Left lobe of liver (tissue), 2 donors: ENCODE data around the gene BAZ2B. TPM values are rescaled to one million over a fixed set of nuclear protein-coding genes. Genes with fewer than 3 reads are reported as not detected.

Source experiments
- ATAC-seq: fragments of 200-7000 bp; cut with Tn5 transposase; one replicate; pipeline ENCODE4 v1.9.1; 2020; ENCODE audit warnings: mild to moderate bottlenecking, moderate library complexity
- DNase-seq: peaks from one replicate; pipeline ENCODE4 v3.0.0-alpha.2; 2020; ENCODE audit warnings: low spot score
- total RNA-seq: library from RNA; stranded (reverse); gene quantifications from one replicate; pipeline ENCODE4 v1.2.1, GENCODE V29; 2021
- donor health status: DM: no; HTN: no; CAD: no; lungs with moderate emphysema.
- donor health status: DM: no; HTN: yes; CAD: no.

Gene BAZ2B
- total RNA-seq, 1 donor from 2014 or later, result 20.0 TPM

GRCh38 chr2:159617646-159618045 is 1.3 kb upstream of the BAZ2B start:
- ATAC-seq (peak; percentile 37), DNase-seq (peak; percentile 63)

GRCh38 chr2:159617100-159617499 is 752 bp upstream of the BAZ2B start:
- DNase-seq, result no peak
- no peak for ATAC-seq

- ATAC-seq, result peak; percentile 90
- DNase-seq, result peak; percentile 93
Observed at GRCh38 chr2:159615367-159616285, 722 bp downstream of the BAZ2B start.

- ATAC-seq (no peak), DNase-seq (no peak)
Observed at GRCh38 chr2:159614534-159615366, 1.6 kb downstream of the BAZ2B start.

- DNase-seq (no peak), ATAC-seq (no peak)
Observed at GRCh38 chr2:159613651-159614285, 2.6 kb downstream of the BAZ2B start.

- no peak for DNase-seq
- no peak for ATAC-seq
Observed at GRCh38 chr2:159613091-159613490, 3.3 kb downstream of the BAZ2B start.

GRCh38 chr2:159612255-159612901 is 4.0 kb downstream of the BAZ2B start:
- ATAC-seq (no peak), DNase-seq (no peak)

- peak; percentile 53 for ATAC-seq
- DNase-seq, result no peak
Observed at GRCh38 chr2:159609811-159610549, 6.4 kb downstream of the BAZ2B start.

GRCh38 chr2:159608723-159609308 is 7.5 kb downstream of the BAZ2B start:
- DNase-seq, result no peak
- no peak for ATAC-seq

- ATAC-seq (no peak), DNase-seq (no peak)
Observed at GRCh38 chr2:159608108-159608507, 8.2 kb downstream of the BAZ2B start.

GRCh38 chr2:159606287-159606686 is 10.1 kb downstream of the BAZ2B start:
- DNase-seq, result no peak
- peak; percentile 11 for ATAC-seq

GRCh38 chr2:159605441-159606178 is 10.7 kb downstream of the BAZ2B start:
- ATAC-seq (peak; percentile 84), DNase-seq (no peak)

- DNase-seq (no peak), ATAC-seq (no peak)
Observed at GRCh38 chr2:159604159-159604558, 12.2 kb downstream of the BAZ2B start.

GRCh38 chr2:159600752-159601151 is 15.6 kb downstream of the BAZ2B start:
- DNase-seq (no peak), ATAC-seq (no peak)

- DNase-seq (no peak), ATAC-seq (peak; percentile 59)
Observed at GRCh38 chr2:159595410-159596046, 20.8 kb downstream of the BAZ2B start.

- DNase-seq, result no peak
- ATAC-seq, result no peak
Observed at GRCh38 chr2:159592441-159592840, 23.9 kb downstream of the BAZ2B start.

GRCh38 chr2:159591221-159591620 is 25.1 kb downstream of the BAZ2B start:
- ATAC-seq (no peak), DNase-seq (no peak)

GRCh38 chr2:159589286-159589685 is 27.1 kb downstream of the BAZ2B start:
- ATAC-seq, result no peak

GRCh38 chr2:159586034-159586433 is 30.3 kb downstream of the BAZ2B start:
- no peak for ATAC-seq
- no peak for DNase-seq

More at GRCh38 chr2:159589286-159589685, 27.1 kb downstream of the BAZ2B start:
- DNase-seq, result no peak
